Ovary (tissue), 9 donors: ENCODE results near the gene UBA3. TPM values are rescaled to one million over a fixed set of nuclear protein-coding genes. Genes with fewer than 3 reads are reported as not detected.

Source experiments
- DNase-seq, 5 donors: peaks; one replicate each; pipeline ENCODE4 v3.0.0-alpha.2; 2019 to 2020
- H3K27ac ChIP-seq, 2 donors: fragments of 200-600 bp; one replicate each; pipeline versions ENCODE4 v1.5.1 to v1.8.0; 2019 to 2022
- H3K27me3 ChIP-seq: fragments of 200-600 bp; one replicate; pipeline ENCODE4 v1.8.0; 2022
- H3K36me3 ChIP-seq: fragments of 200-600 bp; sonication (generic); one replicate; pipeline ENCODE4 v1.5.1; 2019
- H3K4me1 ChIP-seq: one replicate; pipeline ENCODE4 v1.8.1; 2013; ENCODE audit warnings: mild to moderate bottlenecking, moderate library complexity; ENCODE audit not compliant: insufficient read depth
- H3K4me3 ChIP-seq: fragments of 200-600 bp; sonication (generic); one replicate; pipeline ENCODE4 v1.5.1; 2017
- H3K9me3 ChIP-seq, 2 donors: fragments of 200-600 bp in 1 of 2; sonication (generic) in 1 of 2; one replicate each; pipeline versions ENCODE4 v1.5.1 to v1.8.1; 2013 to 2019; ENCODE audit warnings: mild to moderate bottlenecking in 1 of 2, moderate library complexity in 1 of 2
- EP300 ChIP-seq: sonication (generic); formaldehyde crosslinking; IDR thresholded peaks from one replicate; pipeline ENCODE4 v1.6.1; 2017; ENCODE audit warnings: antibody characterized with exemption
- POLR2A ChIP-seq: fragments of 450-650 bp; IDR thresholded peaks from one replicate; pipeline ENCODE4 v1.6.1; 2017; ENCODE audit warnings: antibody characterized with exemption, mild to moderate bottlenecking, moderate library complexity
- WGBS, 3 donors: extraction: QIAGEN DNeasy Blood & Tissue Kit in 1 of 3; methylation state at CpG; one replicate each; pipeline versions ENCODE4 v1.1.5 to v1.1.7; 2013 to 2017; 5-methylcytosine and 5-hydroxymethylcytosine counted together
- intact Hi-C, 4 donors: fragments of 100-400 bp; cut with DNase I; formaldehyde crosslinking; loops; one replicate each; pipeline versions ENCODE4 v1.11.0 to v1.15.1; 2022 to 2023
- polyA plus RNA-seq, 2 donors: library from polyadenylated mRNA; stranded (reverse); fragments of 200-250 nt in 1 of 2; fragments of 350-450 nt in 1 of 2; fragmentation: Illumina TruSeq in 1 of 2; extraction: RNeasy Lipid Tissue Mini Kit (QIAGEN cat#74804) in 1 of 2; gene quantifications; one replicate each; pipeline ENCODE4 v1.2.3, GENCODE V29; 2013 to 2014
- total RNA-seq, 7 donors: library from RNA; depleted of rRNA in 2 of 7; stranded (reverse); fragments of >200 nt in 2 of 7; fragmentation: NEBNext Ultra II Directional in 3 of 7; extraction: Animal tissue kit (Norgen Biotek cat#: 25700) in 3 of 7; gene quantifications; one replicate each; pipeline versions ENCODE4 v1.1.0 to v1.2.4, GENCODE V29; 2016 to 2023
- TF ChIP-seq, protein P1 (sequence below), 3 donors: fragments of 450-650 bp in 2 of 3; fragments of 200-600 bp in 1 of 3; IDR thresholded peaks; one replicate each; pipeline versions ENCODE4 v1.5.1 to v1.8.0; 2016 to 2022; ENCODE audit warnings: antibody characterized with exemption in 3 of 3, mild to moderate bottlenecking in 1 of 3
- donor health status: DM: no; HTN: no; CAD: no; lungs with moderate emphysema.
- donor health status: DM: no; HTN: no; CAD: no.
- donor health status: Bipolar disorder and iron deficiency.
- donor health status: DM: yes; HTN: yes; CAD: no.
- donor health status: DM: no; HTN: no; CAD: no.
- donor health status: DM: yes; HTN: yes; CAD: no.

Gene UBA3
- total and polyA plus RNA-seq, 9 donors: 34.7 to 54.9 (median 47.7) TPM

DNA sequence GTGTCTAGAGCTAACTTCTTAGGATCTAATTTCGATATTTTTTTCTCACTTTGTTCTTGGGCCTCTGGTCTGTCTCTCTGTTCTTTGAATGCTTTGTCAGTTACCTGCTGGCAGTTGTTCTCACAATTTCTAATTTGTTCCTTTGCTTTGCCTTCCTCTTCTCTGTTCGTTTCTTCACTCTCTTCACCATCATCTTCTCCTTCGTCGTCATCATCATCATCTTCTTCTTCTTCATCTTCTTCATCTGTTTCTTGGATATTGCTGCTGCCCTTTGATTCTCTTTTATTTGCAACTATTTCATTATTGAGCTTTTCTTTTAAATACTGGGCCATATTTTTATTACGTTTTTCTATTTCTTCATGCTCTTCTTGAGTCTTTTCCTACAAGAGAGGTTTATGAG, 39.5 kb upstream of the UBA3 start:
- TF ChIP-seq, protein P1, sequence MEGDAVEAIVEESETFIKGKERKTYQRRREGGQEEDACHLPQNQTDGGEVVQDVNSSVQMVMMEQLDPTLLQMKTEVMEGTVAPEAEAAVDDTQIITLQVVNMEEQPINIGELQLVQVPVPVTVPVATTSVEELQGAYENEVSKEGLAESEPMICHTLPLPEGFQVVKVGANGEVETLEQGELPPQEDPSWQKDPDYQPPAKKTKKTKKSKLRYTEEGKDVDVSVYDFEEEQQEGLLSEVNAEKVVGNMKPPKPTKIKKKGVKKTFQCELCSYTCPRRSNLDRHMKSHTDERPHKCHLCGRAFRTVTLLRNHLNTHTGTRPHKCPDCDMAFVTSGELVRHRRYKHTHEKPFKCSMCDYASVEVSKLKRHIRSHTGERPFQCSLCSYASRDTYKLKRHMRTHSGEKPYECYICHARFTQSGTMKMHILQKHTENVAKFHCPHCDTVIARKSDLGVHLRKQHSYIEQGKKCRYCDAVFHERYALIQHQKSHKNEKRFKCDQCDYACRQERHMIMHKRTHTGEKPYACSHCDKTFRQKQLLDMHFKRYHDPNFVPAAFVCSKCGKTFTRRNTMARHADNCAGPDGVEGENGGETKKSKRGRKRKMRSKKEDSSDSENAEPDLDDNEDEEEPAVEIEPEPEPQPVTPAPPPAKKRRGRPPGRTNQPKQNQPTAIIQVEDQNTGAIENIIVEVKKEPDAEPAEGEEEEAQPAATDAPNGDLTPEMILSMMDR (IDR thresholded peaks at IDR 0.05): no peak
- TF ChIP-seq POLR2A (no peak), EP300 (no peak)
- H3K27ac ChIP-seq: no peak overlapping the region
- H3K27me3 ChIP-seq: no peaks in the 10 kb centered on the region
- no peaks in the 10 kb centered on the region for H3K9me3 ChIP-seq
- 95 to 96% (median 95%) methylated on average over 5 of the region's 5 CpGs for WGBS, 3 donors
- H3K4me1 ChIP-seq: no peaks in the 10 kb centered on the region
- H3K36me3 ChIP-seq: no peaks in the 10 kb centered on the region
- intact Hi-C loops: no loop called here
- H3K4me3 ChIP-seq: no peak overlapping the region
- DNase-seq: no peak

DNA sequence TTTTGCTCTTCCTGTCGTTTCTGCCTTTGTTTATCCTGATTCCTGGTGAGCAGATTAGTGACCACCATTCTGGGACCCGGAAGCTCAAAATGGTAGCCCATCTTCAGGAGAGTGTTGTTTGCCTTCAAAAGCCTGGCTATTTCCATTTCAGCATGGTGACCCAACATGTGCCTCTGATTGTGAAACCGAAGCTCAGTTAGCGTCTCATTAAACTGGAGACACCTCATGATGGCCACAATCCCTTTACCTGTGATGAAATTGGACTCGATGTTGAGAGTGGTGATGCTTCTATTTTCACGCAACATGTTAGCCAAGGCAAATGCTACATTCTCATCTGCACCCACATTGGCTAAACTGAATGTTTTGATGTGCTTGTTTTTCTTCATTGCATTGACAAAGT, 39.0 kb upstream of the UBA3 start:
- Histone ChIP-seq H3K4me1 (no peaks in the 10 kb centered on the region), H3K9me3 (no peaks in the 10 kb centered on the region), H3K36me3 (no peaks in the 10 kb centered on the region), H3K27me3 (no peaks in the 10 kb centered on the region), H3K4me3 (no peak overlapping the region), H3K27ac (no peak overlapping the region)
- TF ChIP-seq, protein P1 (IDR thresholded peaks at IDR 0.05): no peak
- TF ChIP-seq POLR2A: no peak
- TF ChIP-seq EP300: no peak
- DNase-seq: no peak
- intact Hi-C loops: no loop called here
- WGBS, 3 donors: 90 to 92% (median 92%) methylated on average over 6 of the region's 6 CpGs

DNA sequence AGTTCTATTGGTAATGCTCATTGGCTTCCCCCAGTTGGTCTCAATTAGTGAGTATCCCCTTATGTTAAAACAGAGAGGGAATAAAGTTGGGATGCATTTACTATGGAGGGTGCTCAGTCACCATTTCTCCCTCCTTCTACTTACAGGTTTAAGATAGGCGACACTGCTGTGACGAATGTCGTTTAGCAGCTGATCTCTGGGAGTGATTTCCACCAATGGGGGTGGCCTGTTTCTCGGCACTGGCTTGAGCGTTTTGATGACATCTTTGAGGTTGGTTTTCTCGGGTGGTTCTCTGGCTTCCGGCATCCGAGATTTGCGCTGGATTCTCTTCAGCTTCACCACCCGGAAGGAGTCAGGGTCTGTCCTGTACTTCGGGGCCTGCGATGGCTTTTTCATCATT, 38.4 kb upstream of the UBA3 start:
- no peak for TF ChIP-seq POLR2A
- TF ChIP-seq EP300: no peak
- TF ChIP-seq, protein P1 (IDR thresholded peaks at IDR 0.05): no peak
- intact Hi-C loops: no loop called here
- H3K36me3 ChIP-seq: no peaks in the 10 kb centered on the region
- DNase-seq: no peak
- no peaks in the 10 kb centered on the region for H3K9me3 ChIP-seq
- no peak overlapping the region for H3K4me3 ChIP-seq
- H3K27ac ChIP-seq: no peak overlapping the region
- WGBS, 3 donors: 94 to 97% (median 94%) methylated on average over 12 of the region's 12 CpGs
- H3K4me1 ChIP-seq: no peaks in the 10 kb centered on the region
- no peaks in the 10 kb centered on the region for H3K27me3 ChIP-seq

DNA sequence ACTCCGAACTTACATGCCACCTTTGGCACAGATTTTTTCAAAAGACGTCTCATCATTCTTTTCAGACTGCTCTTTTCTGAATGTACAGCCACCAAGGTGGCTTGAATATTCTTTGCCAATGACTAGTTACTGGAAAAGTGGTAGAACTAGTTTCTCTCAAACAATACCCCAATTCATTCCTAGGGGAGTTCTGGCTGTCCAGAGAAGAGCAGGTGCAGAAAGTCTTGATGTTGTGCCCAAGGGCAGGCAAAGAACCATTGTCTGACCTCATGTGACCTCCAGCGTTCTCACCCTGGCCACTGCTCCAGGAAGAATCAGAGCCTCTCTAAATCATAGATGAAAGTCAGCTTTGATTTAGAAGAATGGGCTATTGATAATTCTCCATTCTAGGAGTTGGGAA, 36.7 kb upstream of the UBA3 start:
- WGBS, 3 donors: 67 to 76% (median 73%) methylated on average over 3 of the region's 3 CpGs
- intact Hi-C loops: no loop called here
- Histone ChIP-seq H3K27ac (no peak overlapping the region), H3K27me3 (no peaks in the 10 kb centered on the region), H3K9me3 (no peaks in the 10 kb centered on the region), H3K4me1 (no peaks in the 10 kb centered on the region), H3K36me3 (no peaks in the 10 kb centered on the region), H3K4me3 (no peak overlapping the region)
- DNase-seq: no peak
- TF ChIP-seq EP300 (no peak), POLR2A (no peak)
- TF ChIP-seq, protein P1 (IDR thresholded peaks at IDR 0.05): no peak

DNA sequence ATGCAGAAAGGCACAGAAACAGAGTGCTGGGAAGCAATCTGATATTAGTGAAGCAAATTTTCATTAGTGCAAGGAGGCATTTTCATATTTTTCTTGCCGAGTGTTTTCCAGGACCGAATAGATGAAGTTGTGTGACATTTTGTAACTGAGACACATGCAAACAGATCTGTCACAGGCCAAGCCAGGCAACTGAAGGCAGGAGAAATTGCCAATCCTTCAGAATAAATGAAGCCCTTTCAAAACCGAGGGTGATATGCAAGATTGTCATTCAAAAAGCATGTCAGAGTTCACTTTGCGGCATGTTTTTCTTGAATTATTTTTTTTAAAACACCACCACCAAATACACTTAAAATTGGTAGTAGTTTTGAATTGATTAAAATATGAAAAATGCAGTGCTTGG, 36.0 kb upstream of the UBA3 start:
- TF ChIP-seq EP300 (no peak), POLR2A (no peak)
- TF ChIP-seq, protein P1 (IDR thresholded peaks at IDR 0.05): no peak
- Histone ChIP-seq H3K27ac (no peak overlapping the region), H3K9me3 (no peaks in the 10 kb centered on the region), H3K4me1 (no peaks in the 10 kb centered on the region), H3K27me3 (no peaks in the 10 kb centered on the region), H3K4me3 (no peak overlapping the region), H3K36me3 (no peaks in the 10 kb centered on the region)
- 65 to 79% (median 79%) methylated on average over 4 of the region's 4 CpGs for WGBS, 3 donors
- intact Hi-C loops: no loop called here
- no peak for DNase-seq
